HEK293 (cell line): ENCODE results near the gene CAPN15.

Experiments
- HOXA7 ChIP-seq: sonication (generic); formaldehyde crosslinking; IDR thresholded peaks from 2 replicates; pipeline ENCODE4 v1.8.1; 2022; ENCODE audit warnings: missing genetic modification reagents, borderline replicate concordance
- ZNF274 ChIP-seq, 2 experiments: fragments of 200-500 bp in 1 of 2; fragments of 450-650 bp in 1 of 2; sonication (Bioruptor generic) in 1 of 2; formaldehyde crosslinking in 1 of 2; IDR thresholded peaks; 2 replicates each; pipeline versions ENCODE4 v1.5.1 to v1.6.1; 2014 to 2016; ENCODE audit warnings: borderline replicate concordance in 1 of 2, inconsistent platforms in 1 of 2, low read length in 1 of 2, missing biosample characterization in 1 of 2, missing genetic modification characterization in 1 of 2
- ZNF513 ChIP-seq: fragments of 450-650 bp; IDR thresholded peaks from 2 replicates; pipeline ENCODE4 v1.5.1; 2018; ENCODE audit warnings: missing biosample characterization, missing genetic modification characterization
- TF ChIP-seq, protein P1 (sequence below): fragments of 450-650 bp; formaldehyde crosslinking; IDR thresholded peaks from 2 replicates; pipeline ENCODE4 v1.5.1; 2016; ENCODE audit warnings: missing biosample characterization, missing genetic modification characterization

GRCh38 chr16:508884-509736, 18.4 kb upstream of the CAPN15 start:
- TF ChIP-seq, protein P1, sequence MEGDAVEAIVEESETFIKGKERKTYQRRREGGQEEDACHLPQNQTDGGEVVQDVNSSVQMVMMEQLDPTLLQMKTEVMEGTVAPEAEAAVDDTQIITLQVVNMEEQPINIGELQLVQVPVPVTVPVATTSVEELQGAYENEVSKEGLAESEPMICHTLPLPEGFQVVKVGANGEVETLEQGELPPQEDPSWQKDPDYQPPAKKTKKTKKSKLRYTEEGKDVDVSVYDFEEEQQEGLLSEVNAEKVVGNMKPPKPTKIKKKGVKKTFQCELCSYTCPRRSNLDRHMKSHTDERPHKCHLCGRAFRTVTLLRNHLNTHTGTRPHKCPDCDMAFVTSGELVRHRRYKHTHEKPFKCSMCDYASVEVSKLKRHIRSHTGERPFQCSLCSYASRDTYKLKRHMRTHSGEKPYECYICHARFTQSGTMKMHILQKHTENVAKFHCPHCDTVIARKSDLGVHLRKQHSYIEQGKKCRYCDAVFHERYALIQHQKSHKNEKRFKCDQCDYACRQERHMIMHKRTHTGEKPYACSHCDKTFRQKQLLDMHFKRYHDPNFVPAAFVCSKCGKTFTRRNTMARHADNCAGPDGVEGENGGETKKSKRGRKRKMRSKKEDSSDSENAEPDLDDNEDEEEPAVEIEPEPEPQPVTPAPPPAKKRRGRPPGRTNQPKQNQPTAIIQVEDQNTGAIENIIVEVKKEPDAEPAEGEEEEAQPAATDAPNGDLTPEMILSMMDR (tag by site-specific recombination) = no peak
- TF ChIP-seq ZNF513 (tag by site-specific recombination) (no peak), ZNF274 (IDR thresholded peaks at IDR 0.05; ENCODE audit: low read length) (no peak), ZNF274 (tag by site-specific recombination; IDR thresholded peaks at IDR 0.05; ENCODE audit: borderline replicate concordance) (no peak), HOXA7 (CRISPR knock-in tag) (no peak)
